Mucosa of gallbladder (tissue), 1 donor: ENCODE results near the gene CRB3. TPM values are rescaled to one million over a fixed set of nuclear protein-coding genes. Genes with fewer than 3 reads are reported as not detected.
A peak's percentile ranks its signal among the peaks of the same experiment; 100 is the strongest.
"Not testable (repeated sequence)": the region's sequence is repeated elsewhere in the genome, so short reads cannot be mapped to it uniquely, and the experiment has no call there.

Experiments
- DNase-seq: peaks from one replicate; pipeline ENCODE4 v3.0.0-alpha.2; 2020; ENCODE audit warnings: low spot score
- total RNA-seq: library from RNA; stranded (reverse); gene quantifications from one replicate; pipeline ENCODE4 v1.2.1, GENCODE V29; 2021
- donor health status: DM: no; HTN: no; CAD: no.

The CRB3 gene, protein sequence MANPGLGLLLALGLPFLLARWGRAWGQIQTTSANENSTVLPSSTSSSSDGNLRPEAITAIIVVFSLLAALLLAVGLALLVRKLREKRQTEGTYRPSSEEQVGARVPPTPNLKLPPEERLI
- total RNA-seq, result 75.9 TPM

DNA sequence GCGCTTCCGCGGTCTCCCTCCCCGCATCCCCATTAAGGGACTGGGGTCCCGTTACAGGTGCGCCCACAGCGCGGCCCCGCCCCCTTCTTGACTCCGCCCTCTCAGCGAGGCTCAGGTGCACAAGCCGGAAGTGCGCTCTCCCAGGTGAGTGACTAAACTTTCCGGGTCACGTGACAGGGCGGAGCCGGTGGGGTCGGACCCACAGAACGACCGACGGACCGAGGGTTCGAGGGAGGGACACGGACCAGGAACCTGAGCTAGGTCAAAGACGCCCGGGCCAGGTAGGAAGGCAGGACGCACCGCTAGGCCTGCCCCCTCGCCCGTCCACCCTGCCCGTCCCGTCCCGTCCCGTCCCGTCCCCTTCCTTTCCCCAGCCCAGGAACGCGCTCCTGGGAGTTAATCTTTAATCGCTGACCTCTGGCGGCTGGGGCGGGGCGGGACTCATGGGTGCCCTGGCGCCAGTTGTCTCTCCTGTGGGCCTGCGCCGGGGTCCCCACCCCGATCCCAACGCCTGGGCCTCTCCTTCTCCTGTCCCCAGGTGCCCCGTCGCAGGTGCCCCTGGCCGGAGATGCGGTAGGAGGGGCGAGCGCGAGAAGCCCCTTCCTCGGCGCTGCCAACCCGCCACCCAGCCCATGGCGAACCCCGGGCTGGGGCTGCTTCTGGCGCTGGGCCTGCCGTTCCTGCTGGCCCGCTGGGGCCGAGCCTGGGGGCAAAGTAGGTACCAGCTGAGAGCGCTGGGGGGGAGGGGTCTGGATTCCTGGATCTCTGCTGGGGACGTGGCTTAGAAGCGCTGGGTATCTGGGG is at the start of gene CRB3:
TSS of gene CRB3 (plus strand) at position 202 of the 804 bp plus-strand sequence. CDS start at position 633, 431 bp downstream.
- peak; percentile 92 for DNase-seq

DNA sequence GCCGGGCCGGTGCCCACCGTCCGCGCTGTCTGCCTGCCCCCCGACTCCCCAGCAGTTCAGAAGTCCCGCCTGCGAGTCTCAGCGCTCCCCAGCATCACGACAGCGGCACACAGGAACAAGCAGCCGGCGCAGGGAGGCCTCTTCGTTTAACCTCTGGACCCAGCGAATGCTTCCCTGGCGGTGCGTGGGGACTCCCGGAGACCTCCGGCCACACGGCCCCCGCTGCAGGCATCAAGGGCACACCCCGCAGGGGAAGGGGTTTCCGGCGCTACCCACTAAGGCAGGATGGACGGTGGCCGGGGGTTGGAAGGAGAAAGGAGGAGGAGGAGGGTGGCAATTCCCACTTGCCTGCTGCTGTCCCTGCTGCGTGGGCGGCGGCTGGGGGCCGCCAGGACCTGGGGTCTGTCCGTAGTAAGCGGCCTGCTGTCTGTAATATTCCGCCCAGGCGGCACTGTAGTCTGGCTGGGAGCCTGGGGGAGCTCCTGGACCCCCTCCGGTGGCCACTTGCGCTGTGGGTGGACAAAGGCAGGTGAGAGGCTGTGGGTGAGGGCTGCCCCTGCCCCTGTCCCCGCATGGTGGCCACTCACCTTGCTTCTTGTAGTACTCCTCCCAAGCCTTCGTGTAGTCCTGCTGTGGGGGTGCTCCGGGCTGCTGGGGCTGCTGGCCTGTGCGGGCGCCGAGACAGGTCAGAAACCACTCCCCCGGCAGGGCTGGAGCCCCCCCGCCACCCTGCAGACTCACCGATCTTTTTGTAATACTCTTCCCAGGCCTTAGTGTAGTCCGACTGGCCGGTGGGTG is 49.1 kb upstream of the CRB3 start:
- no peak for DNase-seq

DNA sequence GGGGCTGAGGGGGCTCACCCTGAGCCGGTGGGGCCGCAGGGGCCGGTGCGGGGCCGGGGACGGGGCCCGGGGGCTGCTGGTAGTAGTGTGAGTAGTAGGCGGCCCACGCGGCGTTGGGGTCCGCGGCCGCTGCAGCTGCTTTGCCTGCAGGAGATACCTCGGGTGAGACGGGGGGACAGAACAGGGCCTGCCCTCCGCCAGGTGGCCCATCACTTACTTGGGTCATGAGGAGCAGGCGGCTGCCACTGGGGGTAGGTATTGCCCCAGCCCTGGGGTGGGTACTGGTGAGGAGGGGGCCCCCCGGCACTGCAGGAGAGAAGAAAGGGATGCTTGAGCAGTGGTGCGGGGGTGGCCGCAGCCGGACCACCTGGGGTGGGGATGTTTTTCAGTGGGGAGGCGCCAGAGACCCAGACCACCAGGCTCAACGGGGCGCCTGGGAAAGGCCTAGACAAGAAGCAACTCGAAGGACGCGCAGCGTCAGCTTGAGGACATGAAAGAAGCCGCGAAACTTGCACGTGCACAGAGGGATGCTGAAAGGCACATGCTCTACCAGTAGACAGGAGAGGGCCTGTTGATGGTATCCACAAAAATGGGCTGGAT is 48.4 kb upstream of the CRB3 start:
- DNase-seq, result no peak

DNA sequence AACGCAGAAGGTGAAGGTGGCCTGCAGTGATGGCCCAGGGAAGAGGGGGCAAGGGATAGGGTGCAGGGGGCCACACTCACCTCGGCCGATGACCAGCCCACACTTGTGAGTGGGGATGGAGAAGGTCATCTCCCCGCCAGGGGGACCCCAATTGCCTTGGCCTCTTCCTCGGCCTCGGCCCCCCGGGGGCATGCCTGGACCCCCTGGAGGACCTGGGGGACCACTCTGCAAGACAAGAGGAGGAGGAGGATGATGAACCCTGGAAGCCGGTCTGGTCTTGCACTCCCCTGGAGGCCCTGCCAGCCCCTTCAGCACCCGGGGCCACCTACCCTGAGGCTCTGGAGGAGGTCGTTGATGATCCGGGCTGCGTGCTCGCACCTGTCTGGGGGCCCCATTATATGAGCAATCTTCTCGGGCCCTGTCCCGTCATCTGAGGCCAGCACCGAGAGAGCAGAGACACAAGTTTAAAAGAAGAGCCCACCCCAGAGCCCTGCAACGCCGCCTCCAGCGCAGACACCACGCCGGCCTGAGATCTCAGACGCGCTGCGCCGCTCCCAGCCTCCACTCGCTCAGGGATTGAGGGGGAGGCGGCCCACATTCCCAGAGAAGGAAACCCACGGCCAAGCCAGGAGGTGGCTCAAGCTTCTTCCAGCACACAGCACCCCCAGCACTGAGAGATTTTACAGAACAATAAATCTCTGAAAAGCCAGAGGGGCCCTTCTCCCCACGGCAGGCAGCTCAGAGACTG is 47.2 kb upstream of the CRB3 start:
- DNase-seq, result no peak

DNA sequence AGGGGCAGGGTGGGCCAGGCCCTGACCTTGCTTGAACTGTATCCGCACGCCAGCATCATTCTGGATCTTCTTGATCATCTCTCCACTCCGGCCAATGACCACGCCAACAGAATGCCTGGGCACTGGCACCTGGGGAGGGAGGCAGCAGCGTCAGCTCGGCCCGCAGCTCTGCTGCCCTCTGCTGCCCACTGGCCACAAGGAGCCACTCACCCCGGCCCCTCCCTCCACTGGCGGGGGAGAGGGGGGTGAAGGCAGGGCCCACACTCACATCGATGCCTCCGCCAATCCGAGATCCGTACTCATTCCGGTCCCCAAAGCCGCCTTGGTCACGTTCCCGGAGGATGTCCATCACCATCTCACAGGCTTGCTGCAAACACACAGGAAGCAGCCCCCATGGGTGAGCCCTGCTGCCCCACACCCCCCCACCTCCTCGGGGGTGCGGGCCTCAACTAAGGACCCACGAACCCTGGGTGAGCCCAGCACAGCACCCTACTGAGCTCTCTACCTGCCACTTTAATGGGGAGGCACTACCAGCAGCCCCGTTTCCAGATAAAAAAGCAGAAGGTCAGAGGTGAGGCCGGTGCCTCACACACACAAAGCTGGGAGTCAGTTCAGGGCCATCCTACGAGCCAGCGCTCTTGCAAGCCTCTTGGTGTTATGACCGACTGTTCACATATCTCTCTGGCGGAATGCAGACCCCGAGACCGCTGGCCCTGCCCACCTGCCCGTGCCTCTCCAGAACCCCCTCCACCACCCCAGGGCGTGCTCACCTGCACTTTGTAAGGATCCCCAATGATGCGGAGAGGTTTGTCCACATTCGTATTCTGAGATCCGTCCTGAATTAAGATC is 46.1 kb upstream of the CRB3 start:
- DNase-seq, result no peak

DNA sequence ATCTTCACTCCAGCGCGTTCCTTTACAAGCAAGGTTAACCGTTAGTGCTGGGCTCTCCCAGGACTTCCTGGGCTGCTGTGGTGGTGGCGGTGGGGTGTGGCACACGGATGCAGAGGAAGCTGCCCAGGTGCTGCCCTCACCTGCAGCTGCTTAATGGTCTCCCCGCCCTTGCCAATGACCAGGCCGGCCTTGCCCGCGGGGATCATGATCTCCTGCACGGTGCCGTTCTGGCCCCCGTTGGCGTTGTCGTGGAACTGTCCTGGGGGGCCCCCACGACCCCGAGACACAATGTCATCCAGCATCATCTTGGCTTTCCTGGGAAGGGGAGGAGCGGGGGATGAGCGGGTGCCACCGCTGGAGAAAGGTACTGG is 45.5 kb upstream of the CRB3 start:
- DNase-seq, result no peak

DNA sequence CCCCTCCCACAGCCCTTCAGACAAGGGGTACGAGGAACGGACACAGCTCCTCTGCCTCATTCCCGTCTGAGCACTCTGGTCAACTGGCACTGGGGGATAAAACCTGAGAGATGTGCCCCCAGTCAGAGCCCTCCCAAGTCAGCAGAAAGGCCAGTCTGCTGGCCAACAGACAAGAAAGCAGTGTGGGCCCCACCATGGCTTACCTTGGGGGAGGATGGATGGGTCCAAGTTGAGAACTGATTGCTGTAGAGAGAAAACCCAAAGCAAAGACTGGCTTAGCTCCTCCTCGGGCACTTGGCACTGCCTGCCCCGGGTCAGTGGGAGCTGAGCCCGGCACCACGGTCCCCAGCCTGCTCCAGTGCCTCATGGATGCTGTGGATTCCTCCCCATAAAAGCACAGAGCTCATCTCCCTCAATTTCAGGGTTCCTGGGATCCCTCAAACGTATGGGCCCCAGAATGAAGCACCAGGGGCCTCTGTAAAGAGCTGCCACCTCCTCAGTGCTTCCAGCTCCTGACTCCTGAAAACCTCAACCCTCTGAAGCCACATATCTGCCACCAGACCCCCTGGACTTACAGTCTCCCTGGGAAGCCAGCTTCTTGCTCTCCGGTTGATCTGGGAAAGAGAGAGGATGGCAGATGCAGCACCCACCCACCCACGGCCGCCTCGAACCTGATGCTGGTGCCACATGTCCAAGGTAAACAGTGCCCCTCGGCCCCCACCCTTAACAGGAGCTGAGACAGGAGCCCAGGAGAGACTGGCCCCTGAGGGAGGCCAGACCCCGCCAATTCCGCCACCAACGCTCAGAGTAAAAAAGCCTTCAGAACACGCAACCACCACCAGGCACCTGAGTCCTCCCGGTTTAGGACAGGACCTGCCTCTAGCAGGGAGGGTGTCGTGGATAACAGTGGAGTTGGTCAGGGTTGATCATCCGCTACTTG is 42.7 kb upstream of the CRB3 start:
- no peak for DNase-seq

DNA sequence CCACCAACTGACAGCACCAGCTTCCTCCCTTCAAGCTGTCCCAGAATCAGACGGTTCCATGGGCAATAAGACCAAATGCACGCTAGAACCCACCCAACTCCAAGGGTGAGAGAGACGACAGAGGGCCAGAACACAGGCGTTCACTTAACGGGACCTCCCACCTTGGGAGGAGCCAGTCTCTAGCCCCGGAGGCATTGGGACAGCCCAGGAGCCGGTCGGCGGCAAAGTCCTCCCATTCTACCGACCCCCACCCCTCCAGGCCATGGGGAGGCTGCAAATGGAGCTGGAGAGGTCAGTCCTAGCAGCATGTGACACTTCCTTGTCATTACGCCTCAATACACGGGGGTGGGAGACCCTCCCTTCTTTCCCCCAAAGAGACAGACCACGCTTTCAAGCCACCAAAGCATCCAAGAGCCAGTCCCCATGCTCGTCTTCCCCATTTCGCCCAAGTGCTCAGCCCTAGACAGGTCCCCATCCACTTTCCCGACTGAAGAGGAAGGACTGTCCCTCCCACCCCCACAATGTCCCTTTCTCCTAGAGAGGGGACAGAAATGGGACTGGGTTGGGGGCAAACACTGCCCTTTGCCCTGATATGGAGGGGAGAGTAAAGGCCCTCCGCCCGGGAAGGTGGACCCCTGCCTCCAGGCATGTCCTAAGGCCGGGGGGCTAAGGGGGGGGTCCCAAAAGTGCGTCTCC is 40.4 kb upstream of the CRB3 start:
- DNase-seq, result no peak

DNA sequence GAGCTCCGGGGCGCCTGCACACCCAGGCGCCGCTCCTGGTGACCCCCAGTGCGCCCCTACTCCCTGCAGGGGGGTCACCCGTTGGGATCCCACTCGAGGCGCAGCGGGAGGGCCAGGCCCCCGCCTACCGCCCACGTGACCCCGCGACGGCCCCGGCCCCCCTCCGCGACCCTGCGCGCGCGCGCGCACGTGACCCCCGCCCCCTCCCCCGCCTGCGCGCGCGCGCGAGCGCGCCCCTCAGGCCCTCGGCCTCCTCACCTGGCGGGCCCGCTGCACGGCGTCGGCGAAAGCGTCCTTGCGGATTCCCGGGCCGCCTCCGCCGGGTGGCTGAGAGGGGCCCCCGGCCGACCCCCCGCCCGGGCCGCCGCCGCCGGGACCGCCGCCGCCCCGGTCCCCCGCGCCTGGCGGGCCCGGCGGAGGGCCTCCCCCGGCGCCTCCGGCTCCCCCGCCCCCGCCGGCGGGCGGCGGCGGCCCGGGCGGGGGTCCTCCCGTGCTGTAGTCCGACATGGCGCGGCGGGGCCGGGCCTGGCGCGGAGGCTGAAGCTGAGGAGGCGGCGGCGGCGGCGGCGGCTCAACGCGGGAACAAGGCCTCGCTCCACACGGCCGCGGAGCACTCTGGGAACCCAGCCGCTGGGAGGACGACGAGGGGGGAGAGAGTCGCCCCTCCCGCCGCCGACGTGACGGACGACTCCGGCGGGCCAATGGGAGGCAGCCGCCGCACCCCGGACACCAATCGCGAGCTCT is 39.7 kb upstream of the CRB3 start, which contains the start of gene KHSRP:
TSS of gene KHSRP (minus strand) at position 617 of the 744 bp plus-strand sequence. CDS start at position 507, 110 bp downstream.
- no peak for DNase-seq

DNA sequence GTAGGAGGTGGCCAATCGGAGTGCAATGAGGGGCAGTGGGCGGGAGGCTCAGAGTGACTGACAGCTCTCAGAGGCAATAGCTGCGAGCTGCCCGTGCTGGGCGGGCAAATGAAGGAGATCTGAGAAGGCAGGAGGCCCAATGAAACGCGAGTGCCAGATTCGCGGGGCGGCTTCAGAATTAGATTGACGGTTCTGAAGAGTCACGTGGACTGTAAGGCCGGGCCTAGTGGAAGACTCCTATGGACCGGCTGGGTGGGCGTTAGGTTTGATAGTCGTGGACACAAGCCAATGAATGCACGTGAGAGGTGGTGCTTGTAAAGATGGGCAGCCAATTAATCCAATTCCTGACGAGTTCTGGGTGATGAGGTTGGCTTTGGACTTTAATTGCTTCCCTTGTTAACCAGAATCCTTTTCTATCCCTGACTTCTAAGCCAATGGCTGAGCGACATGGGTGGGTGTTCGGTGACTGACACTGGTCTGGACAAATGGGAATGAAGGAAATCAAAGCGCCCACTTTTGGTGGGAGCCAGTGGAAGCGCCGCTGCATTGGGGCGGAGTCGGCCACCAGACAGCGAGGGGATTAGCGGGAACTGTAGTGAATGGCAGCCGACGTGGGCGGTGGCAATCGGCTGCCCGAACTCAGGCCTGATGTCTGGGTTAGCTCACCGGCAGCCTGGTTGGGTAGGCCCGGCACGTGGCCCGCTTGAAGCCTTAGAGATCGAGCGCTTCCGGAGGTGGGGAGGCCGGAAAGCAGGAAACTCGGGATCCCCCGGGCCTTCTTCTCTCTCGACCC is 38.9 kb upstream of the CRB3 start:
- peak; percentile 100 for DNase-seq

DNA sequence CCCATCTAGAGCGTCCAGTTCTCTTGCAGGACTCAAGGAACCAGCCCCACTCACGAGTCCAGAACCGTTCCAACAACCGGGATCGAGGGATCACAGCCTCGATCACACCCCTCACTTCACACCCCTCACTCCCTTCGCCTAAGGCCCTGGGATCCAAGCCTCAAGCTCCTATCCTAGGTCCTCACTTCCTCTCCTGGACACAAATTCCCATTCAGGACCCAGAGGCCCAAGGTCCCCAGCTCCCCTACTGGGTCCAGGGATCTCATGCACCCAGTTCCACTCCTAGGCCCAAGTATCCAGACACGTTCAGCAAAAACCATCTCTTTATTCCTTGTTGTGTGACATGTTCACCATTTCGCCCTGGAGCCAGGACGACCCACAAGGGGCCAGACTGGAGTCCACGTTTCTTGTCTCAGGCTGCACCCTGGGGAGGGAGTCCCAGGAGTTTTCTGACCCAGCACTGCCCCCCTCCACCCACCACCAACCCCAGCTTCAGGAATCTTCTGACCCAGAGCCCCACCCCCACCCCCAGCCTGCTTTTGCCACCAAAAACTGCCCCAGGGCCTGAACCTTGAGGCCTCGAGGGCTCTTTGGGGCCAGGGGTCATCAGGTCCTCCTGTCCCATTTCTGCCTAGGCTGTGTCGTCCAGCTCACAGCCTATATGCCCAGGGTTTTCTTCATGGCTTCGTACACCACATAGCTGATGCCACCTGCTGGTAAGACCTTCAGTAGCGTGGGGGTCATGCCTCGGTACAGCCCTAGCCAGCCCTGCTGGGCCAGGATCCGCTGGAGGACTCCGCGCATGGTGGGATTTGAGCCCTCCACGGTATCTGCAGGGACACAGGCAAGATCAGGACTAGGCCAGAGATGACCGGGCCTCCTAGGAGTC is 38.1 kb upstream of the CRB3 start:
- no peak for DNase-seq

DNA sequence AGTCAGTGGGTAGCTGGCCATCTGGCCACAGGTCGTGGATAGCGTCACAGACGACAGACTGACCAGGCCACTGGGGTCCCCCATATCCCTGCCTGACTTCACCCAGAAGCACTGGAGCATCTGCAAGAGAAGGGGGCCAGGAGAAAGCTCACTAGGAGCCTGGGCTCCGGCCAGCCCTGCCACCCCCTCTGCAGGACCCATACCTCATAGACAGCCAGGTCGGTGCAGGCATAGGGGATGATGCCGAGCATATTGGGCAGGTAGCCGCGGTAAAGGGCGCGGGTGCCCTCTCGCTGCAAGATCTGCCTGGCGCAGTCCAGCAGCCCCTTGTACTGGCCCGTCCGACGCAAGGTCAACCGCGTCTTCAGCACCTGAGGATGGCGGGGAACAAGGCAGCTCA is 36.9 kb upstream of the CRB3 start:
- no peak for DNase-seq

DNA sequence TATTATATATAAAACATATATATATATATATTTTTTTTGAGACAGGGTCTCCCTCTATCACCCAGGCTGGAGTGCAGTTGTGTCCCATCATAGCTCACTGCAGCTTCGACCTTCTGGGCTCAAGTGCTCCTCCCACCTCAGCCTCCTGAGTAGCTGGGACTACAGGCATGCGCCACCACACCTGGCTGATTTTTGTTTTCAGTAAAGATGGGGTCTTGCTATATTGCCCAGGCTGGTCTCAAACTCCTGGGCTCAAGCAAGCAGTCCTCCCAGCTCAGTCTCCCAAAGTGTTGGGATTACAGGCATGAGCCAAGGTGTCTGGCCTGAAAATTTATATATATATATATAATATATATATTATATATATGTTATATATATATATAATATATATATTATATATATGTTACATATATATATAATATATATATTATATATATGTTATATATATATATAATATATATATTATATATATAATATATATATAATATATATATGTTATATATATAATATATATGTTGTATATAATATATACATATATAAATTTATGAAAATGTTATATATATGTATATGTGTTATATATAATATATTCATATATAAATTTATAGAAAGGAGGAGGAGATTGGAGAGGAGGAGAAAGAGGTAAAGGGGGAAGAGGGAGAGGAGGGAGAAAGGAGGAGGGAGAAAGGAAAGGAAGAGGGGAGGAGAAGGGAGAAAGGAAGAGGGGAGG is 35.2 kb upstream of the CRB3 start:
- DNase-seq, result not testable (repeated sequence)

DNA sequence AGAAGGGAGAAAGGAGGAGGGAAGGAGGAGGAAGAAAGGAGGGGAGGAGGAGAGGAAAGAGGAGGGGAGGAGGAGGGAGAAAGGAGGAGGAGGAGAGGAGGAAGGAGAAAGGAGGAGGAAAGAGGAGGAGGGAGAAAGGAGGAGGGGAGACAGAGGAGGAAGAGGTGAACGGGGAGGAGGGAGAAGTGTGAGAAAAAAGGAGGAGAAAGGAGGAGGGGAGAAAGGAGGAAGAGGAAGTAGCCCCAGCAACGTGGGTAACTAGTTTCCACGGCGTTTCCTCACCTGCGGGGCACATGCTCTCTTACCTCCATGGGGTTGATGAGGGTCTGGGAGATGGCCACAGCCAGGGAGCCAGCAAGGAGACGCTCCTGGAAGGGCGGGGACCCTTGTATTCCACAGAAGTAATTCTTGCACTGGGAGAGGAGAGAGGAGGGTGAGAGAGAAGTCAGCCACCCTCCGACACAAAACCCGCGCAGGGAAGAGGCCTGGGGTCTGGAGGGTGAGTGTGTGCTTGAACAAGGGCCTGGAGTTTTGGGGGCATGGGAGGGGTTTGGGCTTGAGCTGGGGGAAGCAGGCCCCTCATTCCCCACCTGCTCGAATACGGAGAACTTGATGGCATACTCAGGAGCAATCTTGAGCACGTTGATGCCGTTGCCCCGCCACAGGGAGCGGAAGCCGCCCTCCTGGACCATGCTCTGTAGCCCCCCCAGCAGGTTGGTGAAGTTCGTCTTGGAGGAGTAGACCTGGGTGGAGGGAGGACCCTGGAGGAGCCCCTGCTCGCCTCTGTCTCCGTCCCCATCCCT is 34.5 kb upstream of the CRB3 start:
- no peak for DNase-seq

DNA sequence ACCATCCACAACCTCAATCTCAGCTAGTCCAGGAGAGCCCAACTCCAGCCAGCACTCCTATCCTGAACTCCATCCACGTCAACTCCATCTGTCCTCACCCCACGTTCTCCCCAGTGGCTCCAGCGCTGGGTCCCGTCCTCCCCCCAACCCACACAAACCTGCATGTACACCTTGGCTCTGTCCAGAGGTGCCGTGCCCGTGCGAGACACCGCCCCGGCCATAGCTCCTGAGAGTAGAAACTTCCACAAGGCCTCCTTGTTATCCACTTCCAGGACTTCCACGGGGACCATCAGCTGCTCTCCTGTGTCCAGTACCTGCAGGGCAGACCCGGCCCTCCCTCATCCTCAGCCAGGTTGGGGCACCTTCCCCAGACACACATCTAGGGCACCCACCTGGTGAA is 32.2 kb upstream of the CRB3 start:
- DNase-seq, result no peak
